GM23338 (cell line): Measurements from ENCODE around the gene DCHS1.

Experiments
- CTCF ChIP-seq, 2 experiments: fragments of 200-600 bp in 1 of 2; sonication (generic) in 1 of 2; conservative IDR thresholded peaks; 2 replicates each; pipeline versions ENCODE4 v1.5.1 to v1.6.1; 2016 to 2017; ENCODE audit warnings: antibody characterized with exemption in 2 of 2, low read depth in 2 of 2, mild to moderate bottlenecking in 2 of 2, moderate library complexity in 1 of 2
- EZH2phosphoT487 ChIP-seq: fragments of 200-600 bp; sonication (generic); IDR thresholded peaks from one replicate; pipeline ENCODE4 v1.8.1; 2018; ENCODE audit warnings: antibody characterized with exemption; ENCODE audit not compliant: unreplicated experiment

- TF ChIP-seq CTCF (conservative IDR thresholded peaks at IDR 0.05; ENCODE audit: low read depth in 2 of 2), result no peak
- TF ChIP-seq EZH2phosphoT487, result no peak
Measured at GRCh38 chr11:6650104-6650503, 5.5 kb downstream of the DCHS1 start.
